Activated CD4-positive, alpha-beta memory T cell treated with anti-CD3 and anti-CD28 coated beads for 36 hours (primary cell): ENCODE measurements around the gene ERVFRD-1. TPM values are rescaled to one million over a fixed set of nuclear protein-coding genes. Genes with fewer than 3 reads are reported as not detected.

Experiments
- CTCF ChIA-PET: fragments of 350-600 bp; sonication (Branson Sonifier 250); formaldehyde crosslinking; loops from one replicate; lab custom pipeline; 2021; ENCODE audit warnings: antibody characterized with exemption, inconsistent platforms; lab: Charles Lee
- POLR2A ChIA-PET: fragments of 350-600 bp; sonication (Branson Sonifier 250); formaldehyde crosslinking; loops from one replicate; lab custom pipeline; 2021; ENCODE audit warnings: antibody characterized with exemption; lab: Charles Lee
- DNase-seq: peaks from one replicate; pipeline ENCODE4 v3.0.0-alpha.2; 2020
- H3K27ac Mint-ChIP-seq: one replicate; pipeline ENCODE4 v1.8.0; 2021; ENCODE audit warnings: mixed read lengths
- H3K27me3 Mint-ChIP-seq: one replicate; pipeline ENCODE4 v1.8.0; 2021; ENCODE audit warnings: mixed read lengths
- H3K36me3 Mint-ChIP-seq: one replicate; pipeline ENCODE4 v1.8.0; 2021; ENCODE audit warnings: mixed read lengths
- H3K4me1 Mint-ChIP-seq: one replicate; pipeline ENCODE4 v1.8.0; 2021; ENCODE audit warnings: low read depth, mixed read lengths
- H3K4me3 Mint-ChIP-seq: one replicate; pipeline ENCODE4 v1.8.0; 2021; ENCODE audit warnings: mild to moderate bottlenecking, mixed read lengths
- H3K9me3 Mint-ChIP-seq: one replicate; pipeline ENCODE4 v1.8.0; 2021; ENCODE audit warnings: mixed read lengths
- intact Hi-C: fragments of 100-400 bp; cut with micrococcal nuclease; formaldehyde crosslinking; loops from one replicate; pipeline ENCODE4 v1.15.1; 2023
- total RNA-seq, 2 experiments: library from RNA; stranded (reverse); gene quantifications; one replicate each; pipeline ENCODE4 v1.2.3, GENCODE V29; 2021

ERVFRD-1 gene
- total RNA-seq, 2 experiments from 2014 or later, result not detected

GRCh38 chr6:11062715-11063114 is 48.8 kb downstream of the ERVFRD-1 start:
- no peak overlapping the region for H3K4me3 Mint-ChIP-seq
- POLR2A ChIA-PET, result interaction anchor here (0.6 kb wide), 1 partner anchor 11 kb away, joined by 3 read pairs; no protein-coding TSS in a partner anchor
- peaks cover 6% of the 10 kb centered on the region for H3K27me3 Mint-ChIP-seq
- no peak for DNase-seq
- no peaks in the 10 kb centered on the region for H3K9me3 Mint-ChIP-seq
- H3K36me3 Mint-ChIP-seq, result no peaks in the 10 kb centered on the region
- H3K27ac Mint-ChIP-seq, result no peak overlapping the region
- H3K4me1 Mint-ChIP-seq, result no peaks in the 10 kb centered on the region
- CTCF ChIA-PET, result interaction anchor here (1.6 kb wide), 1 partner anchor 108 kb away, joined by 5 read pairs; no protein-coding TSS in a partner anchor
- intact Hi-C loops, result no loop called here

- ChIA-PET CTCF (interaction anchor here (0.7 kb wide), 1 partner anchor 19 kb away, joined by 3 read pairs; no protein-coding TSS in a partner anchor), POLR2A (interaction anchor here (0.6 kb wide), 1 partner anchor 10 kb away, joined by 3 read pairs; no protein-coding TSS in a partner anchor)
- Mint-ChIP-seq H3K27ac (no peak overlapping the region), H3K36me3 (no peaks in the 10 kb centered on the region), H3K27me3 (peaks cover 6% of the 10 kb centered on the region), H3K4me3 (no peak overlapping the region), H3K9me3 (no peaks in the 10 kb centered on the region), H3K4me1 (no peaks in the 10 kb centered on the region)
- no peak for DNase-seq
- intact Hi-C loops, result no loop called here
Measured at GRCh38 chr6:11062083-11062482, 49.4 kb downstream of the ERVFRD-1 start.

- no peaks in the 10 kb centered on the region for H3K36me3 Mint-ChIP-seq
- POLR2A ChIA-PET, result no interaction called here
- H3K27ac Mint-ChIP-seq, result no peak overlapping the region
- H3K27me3 Mint-ChIP-seq, result peaks cover 7% of the 10 kb centered on the region
- H3K9me3 Mint-ChIP-seq, result no peaks in the 10 kb centered on the region
- intact Hi-C loops, result no loop called here
- CTCF ChIA-PET, result no interaction called here
- no peak overlapping the region for H3K4me3 Mint-ChIP-seq
- DNase-seq, result no peak
- H3K4me1 Mint-ChIP-seq, result no peaks in the 10 kb centered on the region
Measured at GRCh38 chr6:11058406-11058805, 53.1 kb downstream of the ERVFRD-1 start.

GRCh38 chr6:11056871-11057270 is 54.7 kb downstream of the ERVFRD-1 start:
- Mint-ChIP-seq H3K9me3 (no peaks in the 10 kb centered on the region), H3K4me1 (no peaks in the 10 kb centered on the region), H3K36me3 (no peaks in the 10 kb centered on the region), H3K4me3 (no peak overlapping the region), H3K27me3 (peaks cover 15% of the 10 kb centered on the region), H3K27ac (no peak overlapping the region)
- intact Hi-C loops, result no loop called here
- DNase-seq, result no peak
- ChIA-PET CTCF (interaction anchor here (0.6 to 3.4 kb wide), 4 partner anchors 10 to 540 kb away, joined by 3 to 16 read pairs (median 3); no protein-coding TSS in a partner anchor), POLR2A (no interaction called here)

GRCh38 chr6:11055127-11055627 is 56.3 kb downstream of the ERVFRD-1 start:
- intact Hi-C loops, result no loop called here
- H3K4me3 Mint-ChIP-seq, result no peak overlapping the region
- H3K4me1 Mint-ChIP-seq, result no peaks in the 10 kb centered on the region
- H3K27me3 Mint-ChIP-seq, result peaks cover 14% of the 10 kb centered on the region
- no peak overlapping the region for H3K27ac Mint-ChIP-seq
- ChIA-PET POLR2A (no interaction called here), CTCF (interaction anchor here (3.4 kb wide), 1 partner anchor 14 kb away, joined by 16 read pairs; no protein-coding TSS in a partner anchor)
- DNase-seq, result no peak
- H3K9me3 Mint-ChIP-seq, result no peaks in the 10 kb centered on the region
- H3K36me3 Mint-ChIP-seq, result no peaks in the 10 kb centered on the region

GRCh38 chr6:11054722-11055121 is 56.8 kb downstream of the ERVFRD-1 start:
- ChIA-PET POLR2A (no interaction called here), CTCF (interaction anchor here (3.4 kb wide), 1 partner anchor 15 kb away, joined by 16 read pairs; no protein-coding TSS in a partner anchor)
- Mint-ChIP-seq H3K9me3 (no peaks in the 10 kb centered on the region), H3K27ac (no peak overlapping the region), H3K27me3 (peaks cover 15% of the 10 kb centered on the region), H3K4me3 (no peak overlapping the region), H3K36me3 (no peaks in the 10 kb centered on the region), H3K4me1 (no peaks in the 10 kb centered on the region)
- intact Hi-C loops, result no loop called here
- DNase-seq, result no peak

GRCh38 chr6:11053307-11053706 is 58.2 kb downstream of the ERVFRD-1 start:
- DNase-seq, result no peak
- CTCF ChIA-PET, result interaction anchor here (0.7 to 1.6 kb wide), 3 partner anchors 11 to 16 kb away, joined by 3 to 4 read pairs (median 3); no protein-coding TSS in a partner anchor
- Mint-ChIP-seq H3K4me3 (no peak overlapping the region), H3K4me1 (no peaks in the 10 kb centered on the region), H3K27ac (no peak overlapping the region), H3K27me3 (peaks cover 26% of the 10 kb centered on the region), H3K36me3 (no peaks in the 10 kb centered on the region), H3K9me3 (no peaks in the 10 kb centered on the region)
- intact Hi-C loops, result no loop called here
- POLR2A ChIA-PET, result no interaction called here

Other genes with a start within 250 kb of the ERVFRD-1 start
- not detected for gene GCM2, start 229.7 kb downstream of the ERVFRD-1 start, total RNA-seq
- under 1 TPM in 1 of 2 experiments, not detected in 1; 0.10 TPM for gene SYCP2L, start 224.7 kb downstream of the ERVFRD-1 start, total RNA-seq
- gene ELOVL2, start 67.4 kb downstream of the ERVFRD-1 start, total RNA-seq, result not detected
- 1 to 10 TPM; 7.2 to 9.5 TPM for gene SMIM13, start 17.9 kb downstream of the ERVFRD-1 start, total RNA-seq
- gene NEDD9, start 120.9 kb upstream of the ERVFRD-1 start, total RNA-seq, result 10 to 100 TPM; 26.6 to 31.5 TPM